HPDE6-E6E7 (cell line): ENCODE data around the gene MGAT4A.
"Not testable (repeated sequence)": the region's sequence is repeated elsewhere in the genome, so short reads cannot be mapped to it uniquely, and the experiment has no call there.

Source experiments
- DNase-seq: peaks from one replicate; pipeline ENCODE4 v3.0.0; 2011; ENCODE audit warnings: missing footprints; ENCODE audit errors: extremely low spot score

Gene MGAT4A

DNA sequence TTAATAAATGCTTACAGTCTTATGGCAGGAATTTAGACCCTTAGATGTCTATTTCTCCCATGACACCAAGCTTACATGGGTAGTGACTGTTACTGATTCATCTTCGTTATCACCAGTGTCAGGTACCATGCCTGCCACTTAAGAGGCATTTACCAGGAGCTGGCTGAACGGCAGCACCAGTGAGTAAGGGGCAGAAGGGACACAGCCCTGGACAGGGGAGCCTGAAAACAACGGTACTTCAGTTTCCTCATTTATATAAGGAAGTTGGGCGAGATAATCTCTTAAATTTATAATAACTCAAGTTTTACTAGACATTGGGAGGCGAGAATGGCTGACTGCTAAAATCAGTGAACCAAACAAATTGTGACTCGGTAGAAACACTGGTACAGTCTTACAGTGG, 123.8 kb downstream of the MGAT4A start:
- DNase-seq: no peak

DNA sequence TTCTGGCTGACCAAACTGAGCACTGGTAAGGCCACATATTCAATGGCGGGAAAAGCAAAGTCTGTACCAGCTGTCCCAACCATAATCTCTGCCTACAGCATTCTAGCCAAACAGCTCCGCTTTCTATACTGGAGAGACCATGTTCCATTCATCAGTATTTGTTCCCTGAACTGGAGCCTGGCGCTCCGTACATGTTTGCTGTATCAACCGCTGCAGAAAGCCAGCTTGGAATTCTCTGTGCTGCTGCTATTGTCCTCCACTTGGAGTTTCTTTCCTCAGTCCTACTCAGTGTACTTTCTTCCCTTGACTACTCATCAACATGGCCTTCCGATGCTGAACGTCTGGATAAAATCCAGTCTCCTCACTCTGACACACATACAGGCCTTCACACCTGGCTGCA, 124.5 kb downstream of the MGAT4A start:
- DNase-seq: no peak

- no peak for DNase-seq
These were observed 125.9 kb downstream of the MGAT4A start for GRCh38 chr2:98605076-98605475.

DNA sequence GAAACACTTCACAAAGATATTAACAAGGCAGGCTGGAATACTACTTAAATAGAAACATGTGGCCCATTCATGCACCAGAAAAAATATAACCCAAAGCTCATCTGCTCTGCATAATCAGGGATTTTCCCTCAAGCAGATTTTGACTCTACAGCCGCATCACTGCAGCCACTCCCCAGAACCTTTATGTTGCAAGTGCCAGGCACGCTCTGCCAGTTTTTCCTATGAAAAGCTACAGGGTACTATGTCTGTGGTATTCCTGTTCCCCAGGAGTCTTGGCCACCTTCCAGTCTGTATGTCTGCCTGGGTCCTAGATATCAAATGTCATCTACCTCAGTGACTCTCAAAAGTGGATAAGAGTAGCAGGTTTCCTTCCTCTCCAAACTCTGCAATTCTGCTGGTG, 126.4 kb downstream of the MGAT4A start:
- no peak for DNase-seq

DNA sequence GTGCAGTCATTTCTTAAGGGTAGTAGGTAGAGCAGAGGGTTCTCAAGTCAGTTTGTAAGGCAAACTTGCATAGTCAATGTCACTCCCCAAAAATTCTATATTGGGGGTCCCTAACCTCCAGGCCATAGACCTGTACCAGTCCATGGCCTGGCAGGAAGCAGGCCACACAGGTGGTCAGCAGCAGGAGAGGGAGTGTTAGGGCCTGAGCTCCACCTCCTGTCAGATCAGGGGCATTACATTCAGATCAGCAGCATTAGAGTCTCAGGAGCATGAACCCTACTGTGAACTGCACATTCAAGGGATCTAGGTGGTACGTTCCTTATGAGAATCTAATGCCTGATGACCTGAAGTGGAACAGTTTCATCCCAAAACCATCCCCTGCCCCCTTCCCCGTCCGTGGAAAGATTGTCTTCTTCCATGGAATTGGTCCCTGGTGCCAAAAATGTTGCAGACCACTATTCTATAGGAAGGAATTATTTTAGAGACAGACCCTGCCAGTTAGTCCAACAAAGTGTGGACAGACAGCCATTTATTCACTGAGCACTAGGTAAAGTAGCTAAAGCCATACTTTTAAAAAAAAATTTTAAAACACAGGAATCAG, 129.3 kb downstream of the MGAT4A start:
- no peak for DNase-seq

GRCh38 chr2:98598781-98599428, 132.0 kb downstream of the MGAT4A start:
- DNase-seq: no peak

GRCh38 chr2:98594665-98595064, 136.3 kb downstream of the MGAT4A start:
- DNase-seq: not testable (repeated sequence)

GRCh38 chr2:98592565-98592964, 138.4 kb downstream of the MGAT4A start:
- DNase-seq: no peak

- no peak for DNase-seq
These were observed 141.4 kb downstream of the MGAT4A start for GRCh38 chr2:98589489-98589888.

DNA sequence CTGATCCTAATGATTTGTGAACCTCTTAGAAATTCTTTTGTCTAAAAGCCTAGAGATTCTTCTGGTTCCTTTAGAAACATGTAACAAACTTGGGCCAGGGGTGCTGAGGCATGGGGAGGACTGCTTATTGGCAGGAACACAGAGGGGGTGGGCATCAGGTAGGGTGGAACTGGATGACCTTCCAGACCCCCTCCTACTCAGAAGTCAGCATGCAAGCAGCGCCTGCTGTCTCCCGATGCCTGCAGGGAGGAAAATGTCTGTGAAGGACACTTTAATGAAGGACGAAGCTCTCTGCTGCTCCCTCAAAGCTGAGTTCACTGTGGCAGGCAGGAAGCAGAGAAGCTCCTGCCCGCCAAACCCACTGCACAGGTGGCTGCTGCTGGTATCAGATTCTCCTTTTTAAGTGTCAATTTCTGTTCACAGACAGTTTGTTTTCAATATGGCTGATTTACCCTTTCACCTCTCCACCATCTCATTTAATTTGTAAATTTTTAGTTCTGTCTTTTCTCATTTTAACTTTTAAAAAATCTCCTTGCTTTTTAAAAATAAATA, 142.0 kb downstream of the MGAT4A start:
- no peak for DNase-seq

DNA sequence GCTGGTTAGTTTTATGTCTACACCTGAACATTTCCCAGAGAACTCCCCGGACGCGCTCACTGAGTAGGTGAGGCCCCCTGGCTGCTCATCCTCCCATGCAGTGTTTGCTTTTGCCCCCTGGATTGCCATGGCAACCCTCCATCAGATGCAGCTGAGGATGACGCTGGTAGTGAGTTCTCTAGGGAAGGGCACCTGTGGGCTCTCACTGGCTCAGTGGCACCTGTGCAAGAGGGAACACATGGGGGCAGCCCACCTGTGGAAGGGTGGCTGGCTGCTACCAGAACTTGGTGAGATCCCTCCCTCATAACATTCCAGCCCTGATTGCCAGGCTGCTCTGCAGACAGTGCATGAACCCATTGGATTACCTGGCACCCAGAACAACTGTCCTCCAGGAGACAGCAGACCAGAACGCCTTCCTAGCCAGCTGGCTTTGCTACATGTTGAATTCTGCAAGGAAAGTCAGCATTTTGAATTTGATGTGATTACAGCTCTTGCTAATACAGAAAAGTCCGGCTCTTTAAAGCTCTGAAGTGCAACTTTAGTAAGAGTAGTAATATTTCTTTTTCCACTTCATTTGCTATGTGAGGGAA, 144.3 kb downstream of the MGAT4A start:
- DNase-seq: no peak

- no peak for DNase-seq
These were observed 145.5 kb downstream of the MGAT4A start for GRCh38 chr2:98585386-98585785.

DNA sequence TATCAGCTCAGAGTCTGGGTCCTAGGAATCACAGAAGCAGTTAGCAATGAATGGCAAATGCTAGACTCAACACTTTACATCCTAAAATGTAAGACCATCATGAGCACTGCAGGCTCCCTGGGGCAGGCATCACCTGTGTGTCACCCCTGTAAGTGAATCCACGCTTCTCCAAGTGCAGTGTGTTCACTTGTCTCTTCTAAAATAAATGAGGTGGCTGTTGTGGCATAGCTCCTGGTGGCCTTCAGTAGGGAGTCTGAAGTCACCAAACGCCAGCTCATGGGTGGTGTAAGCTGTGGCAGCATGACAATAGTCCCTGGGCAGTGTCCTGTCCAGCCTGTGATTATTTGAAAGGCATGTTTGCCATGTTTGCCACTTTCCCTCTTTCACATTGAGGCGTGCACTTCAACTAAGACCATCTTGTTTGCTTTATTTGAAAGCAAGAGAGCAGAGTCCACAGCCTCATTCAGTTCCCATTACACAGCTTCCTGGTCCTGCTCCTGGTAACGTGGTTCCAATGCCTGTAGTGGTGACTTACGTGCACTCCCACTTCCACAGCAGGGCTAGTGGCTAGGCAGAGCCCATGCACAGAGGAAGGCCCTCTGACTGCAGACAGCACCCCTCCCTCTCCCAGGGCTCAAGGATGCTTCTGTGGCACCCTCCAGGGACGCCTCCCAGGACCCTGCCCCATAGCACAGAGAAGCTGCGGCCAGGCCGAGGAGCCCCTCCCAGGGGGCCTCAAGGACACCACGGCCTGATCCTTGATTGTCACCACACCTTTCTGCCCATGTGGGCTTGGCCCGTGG, 146.9 kb downstream of the MGAT4A start:
- no peak for DNase-seq

- no peak for DNase-seq
These were observed 147.7 kb downstream of the MGAT4A start for GRCh38 chr2:98583276-98583675.

- DNase-seq: no peak
These were observed 148.4 kb downstream of the MGAT4A start for GRCh38 chr2:98582523-98582922.

DNA sequence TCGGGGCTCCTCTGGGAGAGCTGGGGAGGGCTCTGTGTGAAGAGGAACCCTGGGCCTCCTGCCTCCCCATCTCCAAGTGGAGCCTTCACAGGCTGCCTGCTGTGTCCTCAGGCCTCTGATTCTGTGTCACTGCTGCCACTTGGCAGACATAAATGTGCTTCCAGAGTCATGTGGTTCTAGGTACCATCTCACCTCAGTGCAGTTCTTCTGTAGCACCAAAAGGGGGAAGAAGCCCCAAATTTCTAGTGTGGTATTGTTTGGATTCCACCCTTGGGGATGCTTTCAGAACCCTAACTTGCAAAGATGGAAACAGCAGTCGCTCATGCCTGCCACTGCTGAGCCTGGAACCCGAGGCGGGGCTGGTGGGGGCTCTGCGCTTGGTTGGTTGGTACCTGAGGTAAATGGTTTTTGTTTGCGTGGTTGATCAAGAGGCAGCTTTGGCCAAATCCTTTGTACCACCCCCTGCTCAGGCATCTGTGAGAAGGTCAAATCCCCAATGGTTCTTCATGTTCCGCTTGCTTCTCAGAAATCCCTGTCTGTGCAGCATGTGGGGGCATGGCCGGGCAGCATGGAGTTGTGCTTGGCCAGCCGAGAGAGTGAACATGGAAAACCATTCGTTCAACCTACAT, 150.2 kb downstream of the MGAT4A start:
- DNase-seq: no peak

GRCh38 chr2:98579926-98580325, 151.0 kb downstream of the MGAT4A start:
- DNase-seq: no peak

- DNase-seq: no peak
These were observed 152.7 kb downstream of the MGAT4A start for GRCh38 chr2:98578231-98578630.

DNA sequence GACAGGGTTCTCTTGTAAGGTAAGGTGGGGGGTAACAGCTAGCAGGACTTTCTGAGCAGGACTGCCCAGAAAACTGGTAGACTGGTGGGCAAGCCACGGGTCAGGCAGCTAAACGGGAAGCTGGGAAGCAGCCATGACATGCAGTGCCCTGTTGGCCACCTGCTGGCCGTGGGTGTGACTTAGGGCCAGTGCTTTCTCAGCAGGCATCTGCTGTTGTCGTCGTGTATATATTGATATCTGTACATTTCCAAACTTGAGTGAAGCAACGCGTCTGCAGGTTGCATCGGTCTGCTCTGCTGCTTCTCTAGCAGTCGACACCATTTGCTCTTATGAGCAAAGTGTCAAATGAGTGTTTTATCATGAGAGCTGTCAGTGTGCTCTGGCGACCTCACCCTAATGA, 153.6 kb downstream of the MGAT4A start:
- no peak for DNase-seq

GRCh38 chr2:98576666-98577312, 154.1 kb downstream of the MGAT4A start:
- DNase-seq: no peak

- no peak for DNase-seq
These were observed 157.5 kb downstream of the MGAT4A start for GRCh38 chr2:98573426-98573825.
